HG03460 (cell line): ENCODE data around the gene SPATA2L.

Source experiments
- ATAC-seq: cut with Tn5 transposase; IDR thresholded peaks from one replicate; pipeline ENCODE4 v1.9.1; 2021; ENCODE audit not compliant: unreplicated experiment

The SPATA2L gene

DNA sequence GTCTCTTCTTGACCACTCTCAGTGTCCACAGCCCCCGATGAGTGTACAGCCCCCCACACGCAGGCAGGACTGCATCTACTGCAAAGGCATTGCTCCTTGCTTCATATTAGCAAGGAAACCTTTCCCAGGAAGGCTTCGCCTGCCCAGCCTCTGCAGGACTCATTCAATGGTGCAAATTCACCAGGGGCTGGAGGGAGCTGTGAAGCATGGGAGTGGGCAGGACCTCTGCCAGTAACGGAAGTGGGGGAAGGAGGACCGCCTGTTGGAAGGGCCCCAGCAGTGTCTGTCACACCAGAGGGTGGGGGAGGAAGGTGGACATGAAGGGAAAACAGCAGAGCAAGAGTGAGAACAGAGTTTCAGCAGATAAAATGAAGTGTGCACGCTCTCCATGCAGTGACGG lies 41.4 kb downstream of the SPATA2L start:
- ATAC-seq, result no peak

DNA sequence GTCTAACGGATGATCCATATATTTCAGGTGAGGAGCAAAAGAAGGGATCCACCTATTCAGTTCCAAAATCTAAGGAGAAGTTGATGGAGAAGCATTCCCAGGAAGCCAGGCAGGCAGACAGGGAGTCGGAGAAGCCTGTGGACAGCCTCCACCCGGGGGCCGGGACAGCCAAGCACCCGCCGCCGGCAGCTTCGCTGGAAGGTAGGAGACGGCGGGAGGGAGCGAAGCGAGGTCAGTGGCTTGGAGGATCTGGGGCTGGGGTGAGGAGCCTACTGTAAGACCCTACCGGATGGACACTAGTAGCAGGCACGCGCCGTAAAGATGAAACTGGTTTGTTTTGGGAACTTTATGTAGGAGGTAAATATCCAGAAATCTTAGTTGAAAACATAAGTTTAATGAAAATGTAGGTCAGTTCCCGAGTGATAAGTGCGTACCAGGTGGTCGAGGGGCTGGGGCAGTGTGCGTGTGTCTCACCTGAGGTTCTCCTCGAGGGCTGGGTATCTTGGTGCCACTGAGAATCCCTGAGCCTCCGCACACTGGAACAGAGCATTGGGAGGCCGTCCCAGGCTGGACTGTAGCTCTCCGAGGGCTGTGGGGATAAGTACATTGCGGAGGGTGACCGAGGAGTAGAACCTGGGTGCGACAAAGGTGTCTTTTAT lies 43.2 kb downstream of the SPATA2L start:
- ATAC-seq, result peak; percentile 14

DNA sequence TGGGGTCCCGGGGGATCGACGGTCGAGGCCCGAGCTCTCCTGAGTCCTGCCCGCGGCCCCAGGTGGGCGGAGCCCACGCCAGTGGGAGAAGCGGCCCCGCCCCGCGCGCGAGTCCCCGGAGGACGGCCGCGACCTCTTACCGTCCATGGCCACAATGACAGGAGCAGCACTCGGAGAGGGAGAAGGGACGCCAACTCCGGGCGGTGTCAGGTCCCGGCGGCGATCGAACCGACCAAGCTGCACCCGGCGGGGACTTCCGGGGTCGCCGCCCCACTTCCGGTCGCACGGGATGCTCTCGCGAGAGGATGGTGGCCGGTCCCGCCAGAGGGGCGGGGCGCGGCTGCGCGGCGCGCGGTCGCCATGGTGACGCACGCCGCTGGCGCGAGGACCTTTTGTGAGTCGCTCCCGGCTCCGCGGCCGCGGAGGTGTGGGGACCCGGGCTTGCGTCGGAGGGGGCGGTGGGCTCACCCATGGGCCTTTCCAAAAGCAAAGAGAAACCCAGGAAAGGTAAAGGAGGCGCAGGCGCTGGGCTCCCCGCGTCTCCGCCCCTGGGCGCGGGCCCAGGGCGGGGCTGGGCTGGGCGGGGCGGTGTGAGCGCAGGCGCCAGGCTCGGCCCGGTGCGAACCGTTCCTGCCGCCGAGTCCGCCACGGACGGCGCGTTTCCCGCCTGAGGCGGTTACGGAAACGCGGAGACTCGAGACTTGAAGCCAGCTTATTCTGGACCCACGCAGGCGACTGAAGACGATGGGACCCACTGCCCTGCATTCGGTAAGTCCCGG lies 43.9 kb downstream of the SPATA2L start, which contains the start of the genes CHMP1A and SPATA33:
Gene CHMP1A (minus strand): TSS at position 267 of the 779 bp plus-strand sequence. CDS start 120 bp downstream, at position 147.
Gene SPATA33 (plus strand): TSS at position 395 of the 779 bp plus-strand sequence. CDS start 76 bp downstream, at position 471.
- ATAC-seq, result peak; percentile 86

DNA sequence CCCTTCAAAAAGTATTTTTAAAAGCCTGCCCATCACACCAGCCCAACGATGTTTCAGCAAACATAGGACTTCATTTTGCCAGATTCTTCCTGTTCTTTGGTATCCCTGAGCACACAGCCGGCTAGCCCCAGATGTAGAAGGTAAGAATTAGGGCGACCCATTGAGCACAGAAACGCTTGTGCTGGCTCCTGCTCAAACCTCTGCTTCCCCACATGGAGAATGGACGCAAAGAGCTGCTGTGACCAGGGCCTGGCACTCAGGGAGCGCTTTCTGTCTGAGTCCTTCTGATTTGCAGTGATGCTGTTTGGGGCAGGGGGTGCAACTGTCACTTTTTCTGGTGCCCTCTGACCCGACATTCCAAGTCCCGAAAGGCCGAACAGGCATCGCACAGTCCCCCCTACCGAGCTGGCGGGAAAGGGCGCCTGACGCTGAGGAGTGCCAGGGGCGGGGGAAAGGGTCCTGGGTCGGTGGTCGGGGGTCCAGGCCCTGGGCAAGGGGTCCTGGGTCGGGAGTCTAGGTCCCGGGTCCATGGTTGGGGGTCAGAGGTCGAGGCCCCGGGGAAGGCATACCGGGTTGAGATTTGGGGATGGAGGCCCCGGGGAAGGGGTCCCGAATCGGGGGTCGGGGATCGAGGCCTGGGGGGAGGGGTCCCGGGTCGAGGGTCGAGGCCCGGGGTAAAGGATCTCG lies 44.9 kb downstream of the SPATA2L start:
- no peak for ATAC-seq

DNA sequence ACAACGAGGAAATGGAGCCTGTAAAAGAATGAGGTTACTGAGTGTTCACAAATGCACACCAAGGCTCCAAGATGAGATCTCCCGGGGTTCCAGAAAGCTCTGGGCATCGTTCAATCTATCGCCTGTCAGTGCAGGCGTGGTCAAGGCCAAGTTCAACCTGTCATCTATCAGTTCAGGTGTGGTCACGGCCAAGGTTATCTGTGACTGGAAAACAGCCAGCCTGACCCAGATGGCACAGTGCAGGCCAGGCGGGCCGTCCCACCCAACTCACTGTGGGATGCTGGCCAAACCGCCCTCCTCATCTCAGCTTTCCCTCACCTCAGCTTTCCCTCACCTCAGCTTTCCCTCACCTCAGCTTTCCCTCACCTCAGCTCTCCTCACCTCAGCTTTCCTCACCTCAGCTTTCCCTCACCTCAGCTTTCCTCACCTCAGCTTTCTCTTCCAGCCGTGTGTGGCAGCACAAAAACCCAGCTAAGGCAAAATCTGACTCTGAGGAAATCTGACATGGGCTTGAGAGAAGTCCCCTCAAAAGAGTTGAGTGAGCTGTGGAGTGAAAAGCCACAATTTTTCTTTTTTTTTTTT lies 46.4 kb downstream of the SPATA2L start:
- no peak for ATAC-seq

DNA sequence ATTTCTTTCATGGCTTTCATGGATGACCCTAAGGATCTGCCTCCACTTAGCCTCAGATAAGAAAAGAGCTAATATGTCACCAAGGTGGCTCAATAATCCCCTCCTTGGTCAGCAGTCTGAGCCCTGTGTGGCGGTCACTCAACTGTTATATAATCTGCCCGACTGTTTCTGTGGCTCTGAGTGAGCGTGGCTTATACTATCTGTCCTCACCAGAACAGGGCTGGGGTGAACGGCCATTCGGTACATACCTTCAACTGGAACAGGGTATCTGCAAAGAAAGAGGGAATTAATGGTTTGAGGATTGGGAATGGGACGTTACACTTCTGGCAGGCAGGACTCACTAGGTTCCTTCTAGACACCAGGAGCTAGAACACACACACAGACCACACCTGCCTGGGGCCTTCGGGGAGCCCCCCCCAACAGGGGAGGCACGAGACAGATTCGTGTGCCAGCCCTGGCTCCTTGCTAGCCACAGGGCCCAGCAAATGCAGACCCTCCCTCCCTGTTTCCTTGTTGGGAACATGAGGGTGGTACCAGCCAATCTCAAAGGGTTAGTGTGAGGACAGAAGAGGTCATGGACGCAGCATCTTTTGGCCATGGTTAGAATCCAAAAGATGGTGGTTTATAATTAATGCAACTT lies 47.7 kb downstream of the SPATA2L start:
- ATAC-seq, result no peak

DNA sequence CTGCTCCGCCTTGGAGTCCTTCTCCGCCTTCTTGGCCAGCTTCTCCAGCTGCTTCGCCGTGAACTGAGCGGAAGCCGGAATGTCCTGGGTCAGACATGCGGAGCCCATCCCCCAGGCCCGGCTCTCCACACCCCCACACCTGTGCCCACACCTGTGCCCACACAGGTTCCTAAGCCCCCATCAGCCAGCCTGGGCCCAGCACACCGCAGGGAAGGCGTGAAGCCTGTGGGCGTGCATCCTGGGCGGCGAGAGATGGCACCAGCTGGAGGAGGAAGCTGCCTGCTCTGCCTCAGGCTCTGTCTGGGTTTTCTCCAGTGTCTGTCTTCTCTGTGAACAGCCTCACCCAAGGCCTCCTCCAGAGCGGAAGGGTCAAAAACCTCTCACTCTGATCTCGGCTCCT lies 49.9 kb downstream of the SPATA2L start:
- ATAC-seq, result no peak

DNA sequence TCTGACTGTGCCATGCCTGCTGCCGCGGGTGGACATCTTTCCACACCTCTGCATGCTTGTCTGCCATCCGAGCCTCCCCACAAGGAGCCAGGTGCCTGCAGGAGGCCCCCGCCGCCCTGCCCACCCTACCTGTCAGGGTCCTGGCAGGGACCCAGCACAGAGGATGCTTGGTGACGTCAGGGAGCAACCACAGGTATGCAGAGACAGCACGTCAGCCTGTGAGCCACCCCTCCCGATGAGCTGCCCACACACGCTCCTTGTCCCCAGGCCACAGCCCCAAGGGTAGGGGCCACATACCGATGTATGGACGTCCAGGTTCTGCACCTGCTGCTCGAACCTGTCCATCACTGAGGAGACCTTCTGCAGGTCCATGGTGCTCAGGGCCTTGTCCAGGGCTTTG lies 54.6 kb downstream of the SPATA2L start:
- no peak for ATAC-seq
